Dedifferentiated amniotic fluid mesenchymal stem cell (primary cell): ENCODE data around the gene TRIM47.

Source experiments
- DNase-seq: peaks from one replicate; pipeline ENCODE4 v3.0.0-alpha.2; 2016; ENCODE audit errors: extremely low spot score

TRIM47 gene

GRCh38 chr17:75832164-75832651 is 46.2 kb downstream of the TRIM47 start:
- DNase-seq, result no peak

DNA sequence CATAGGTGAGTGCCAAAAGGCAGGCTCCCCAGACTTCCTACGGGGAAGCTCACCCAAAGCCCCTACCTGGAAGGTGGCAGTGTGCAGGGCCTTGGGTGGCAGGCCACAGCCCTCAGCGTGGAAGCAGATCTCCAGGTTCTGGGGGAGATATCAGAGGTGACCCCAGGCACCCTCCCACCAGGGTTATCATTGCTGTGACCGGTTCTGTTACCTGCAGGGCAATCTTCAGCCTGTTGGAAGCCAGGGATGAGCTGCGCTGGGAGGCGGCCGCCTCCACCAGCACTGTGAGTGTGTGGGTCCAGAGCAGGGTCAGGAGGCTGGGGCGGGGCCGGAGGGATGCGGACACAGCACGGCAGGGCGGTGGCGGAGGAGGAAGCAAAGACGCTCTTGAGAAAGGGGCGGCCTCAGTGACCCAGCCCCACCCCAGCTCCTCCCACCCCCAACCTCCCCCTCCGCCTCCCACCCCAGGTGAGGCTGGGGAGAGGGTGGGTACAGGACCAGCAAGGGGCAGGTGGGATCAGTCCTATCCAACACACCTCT is 47.3 kb downstream of the TRIM47 start:
- DNase-seq, result no peak

DNA sequence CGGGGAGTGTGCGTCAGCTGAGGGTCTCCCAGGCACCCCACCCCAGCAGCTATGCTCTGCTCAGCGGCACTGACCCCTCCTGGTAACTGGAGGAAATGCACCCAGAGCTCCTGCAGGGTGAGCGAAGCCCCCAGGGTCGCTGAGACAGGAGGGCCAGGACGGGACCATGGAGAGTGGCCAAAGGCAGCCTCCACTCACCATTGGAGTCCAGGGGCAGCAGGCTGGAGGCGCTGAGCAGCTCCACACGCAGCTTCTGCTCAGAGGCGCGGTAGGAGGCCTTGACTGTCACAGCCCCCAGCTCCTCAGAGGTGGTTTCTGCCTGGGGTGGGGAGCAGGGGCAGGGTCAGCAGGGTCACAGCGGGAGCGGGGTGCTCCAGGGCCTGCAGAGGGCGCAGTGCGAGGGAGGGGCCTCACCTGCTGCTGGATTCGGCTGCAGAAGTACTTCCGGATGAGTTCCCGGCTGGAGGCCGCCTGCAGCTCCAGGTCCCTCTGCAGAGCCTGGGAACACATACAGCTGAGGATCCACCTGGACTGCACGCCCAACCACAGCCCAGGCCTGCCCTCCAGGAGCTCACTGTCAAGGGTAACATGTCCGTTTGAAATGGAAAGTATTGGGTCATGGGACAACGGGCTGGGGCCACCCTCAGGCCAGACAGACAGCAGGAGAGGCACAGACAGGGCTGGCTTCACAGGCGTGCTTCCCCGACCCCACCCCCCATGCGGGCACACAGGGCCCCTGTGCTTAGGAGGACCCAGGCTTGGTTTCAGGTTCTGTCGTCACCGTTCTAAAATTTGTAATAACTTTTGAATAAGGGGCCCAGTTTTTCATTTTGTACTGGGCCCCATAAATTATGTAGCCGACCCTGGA is 48.0 kb downstream of the TRIM47 start:
- no peak for DNase-seq

DNA sequence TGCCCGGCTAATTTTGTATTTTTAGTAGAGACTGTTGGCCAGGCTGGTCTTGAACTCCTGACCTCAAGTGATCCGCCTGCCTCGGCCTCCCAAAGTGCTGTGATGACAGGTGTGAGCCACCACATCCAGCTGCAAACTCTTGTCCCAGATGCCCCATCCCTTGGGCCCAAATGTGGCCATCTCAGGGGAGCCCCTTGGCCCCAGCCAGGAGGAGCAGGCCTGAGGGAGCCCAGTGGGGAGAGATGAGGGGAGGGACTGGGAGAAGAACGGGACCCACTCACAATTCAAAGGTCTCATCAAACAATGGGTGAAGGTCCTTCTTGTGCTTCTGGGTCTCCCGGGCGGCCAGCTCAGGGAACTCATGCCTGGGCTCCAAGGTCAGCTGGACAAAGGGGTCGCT is 48.6 kb downstream of the TRIM47 start:
- DNase-seq, result no peak

DNA sequence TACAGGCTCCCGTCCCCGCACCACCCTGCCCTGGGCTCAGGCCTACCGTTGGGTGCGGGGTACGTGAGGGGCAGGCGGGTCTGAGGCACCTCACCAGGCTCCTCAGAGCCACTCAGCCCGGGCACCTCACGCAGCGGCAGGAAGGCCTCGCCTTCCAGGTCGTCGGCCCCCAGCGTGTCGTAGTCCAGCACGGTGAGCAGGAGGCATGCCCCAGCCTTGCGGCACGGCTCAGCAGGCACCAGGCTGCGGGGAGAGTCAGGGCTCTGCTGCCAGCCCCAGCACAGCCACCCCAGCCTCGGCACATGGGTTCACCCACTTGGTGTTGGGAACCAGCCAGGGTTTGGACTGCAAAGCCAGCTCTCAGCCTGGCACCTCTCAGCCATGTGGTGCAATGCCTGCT is 49.6 kb downstream of the TRIM47 start:
- DNase-seq, result no peak

- no peak for DNase-seq
Measured at GRCh38 chr17:75828076-75828400, 50.3 kb downstream of the TRIM47 start.

- no peak for DNase-seq
Measured at GRCh38 chr17:75827308-75828075, 50.9 kb downstream of the TRIM47 start.

DNA sequence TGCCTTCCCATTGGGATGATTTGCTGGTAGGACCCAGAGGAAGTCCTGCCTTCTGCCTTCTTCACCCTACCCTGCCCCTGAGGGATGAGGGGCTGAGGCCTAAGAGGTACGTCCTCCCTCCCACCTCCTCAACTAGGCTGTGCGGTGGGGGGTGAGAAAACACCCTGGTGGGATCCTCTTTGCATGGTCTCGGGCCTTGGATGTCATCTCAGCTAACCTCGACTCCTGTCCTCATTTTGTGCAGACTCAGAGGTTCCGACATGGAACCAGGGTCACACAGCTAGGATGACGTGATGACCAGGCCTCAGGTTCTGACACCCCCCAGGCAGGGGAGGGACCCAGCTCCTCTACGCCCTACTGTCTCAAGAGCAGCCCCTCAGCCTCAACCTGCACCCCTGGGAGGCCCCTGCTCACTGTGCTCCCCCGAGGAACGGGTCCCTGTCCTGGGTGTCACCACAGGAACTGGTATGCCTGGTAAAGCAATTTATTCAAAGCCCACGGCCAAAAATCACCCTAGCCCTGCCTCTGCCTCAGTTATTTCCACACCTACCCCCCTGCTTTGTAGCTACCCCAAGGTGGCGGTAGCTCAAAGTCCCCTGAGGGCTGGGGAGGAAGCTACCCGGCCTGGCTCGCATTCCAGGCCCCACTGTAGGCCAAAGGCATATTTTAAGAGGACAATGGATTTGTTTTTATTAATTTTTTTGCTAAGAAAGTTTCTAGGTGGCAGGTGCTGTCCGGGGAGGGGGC is 51.6 kb downstream of the TRIM47 start:
- DNase-seq, result no peak

DNA sequence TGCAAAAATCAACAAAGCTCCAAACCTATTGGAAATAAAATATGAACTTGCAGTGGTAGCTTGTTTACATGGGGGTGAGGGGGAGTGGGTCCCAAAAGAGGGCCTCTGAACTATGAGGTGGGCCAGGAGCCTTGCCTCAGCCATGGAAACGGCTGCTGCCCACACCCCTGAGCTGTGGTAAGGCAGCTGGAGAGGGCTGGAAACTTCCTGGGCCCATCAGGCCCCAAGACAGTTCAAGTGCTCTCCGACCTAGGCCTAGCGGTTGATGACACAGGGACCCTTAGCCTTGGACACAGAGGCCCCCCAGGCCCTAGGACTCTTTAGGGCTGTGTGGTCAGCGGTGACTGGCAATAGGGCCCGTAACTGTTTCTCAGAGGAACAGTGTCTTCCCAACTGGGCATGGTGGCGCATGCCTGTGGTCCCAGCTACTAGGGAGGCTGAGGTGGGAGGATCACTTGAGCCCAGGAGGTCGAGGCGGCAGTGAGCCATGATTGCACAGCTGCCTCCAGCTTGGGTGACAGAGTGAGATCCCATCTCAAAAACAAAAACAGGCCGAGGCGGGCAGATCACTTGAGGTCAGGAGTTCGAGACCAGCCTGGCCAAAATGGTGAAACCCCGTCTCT is 52.5 kb downstream of the TRIM47 start:
- DNase-seq, result no peak

DNA sequence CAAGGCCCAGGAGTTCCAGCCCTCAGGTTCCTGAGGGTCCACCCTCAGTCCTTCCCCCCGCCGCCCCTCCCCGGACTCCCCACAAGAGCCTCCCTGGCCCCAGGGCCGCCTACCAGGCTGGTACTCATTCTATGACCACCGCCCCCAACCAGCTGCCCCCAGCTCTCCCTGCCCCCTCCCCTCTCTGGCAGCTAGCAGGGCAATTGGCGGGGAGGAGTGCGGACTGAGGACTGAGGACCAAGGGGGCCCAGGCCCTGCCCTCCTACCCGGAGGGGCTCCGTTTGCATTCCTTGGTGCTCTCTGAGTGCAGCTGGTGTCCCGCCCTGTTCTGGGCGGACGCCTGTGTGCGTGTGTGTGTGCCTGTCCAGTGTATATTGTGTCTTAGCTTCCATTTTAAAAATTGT is 53.2 kb downstream of the TRIM47 start:
- no peak for DNase-seq

DNA sequence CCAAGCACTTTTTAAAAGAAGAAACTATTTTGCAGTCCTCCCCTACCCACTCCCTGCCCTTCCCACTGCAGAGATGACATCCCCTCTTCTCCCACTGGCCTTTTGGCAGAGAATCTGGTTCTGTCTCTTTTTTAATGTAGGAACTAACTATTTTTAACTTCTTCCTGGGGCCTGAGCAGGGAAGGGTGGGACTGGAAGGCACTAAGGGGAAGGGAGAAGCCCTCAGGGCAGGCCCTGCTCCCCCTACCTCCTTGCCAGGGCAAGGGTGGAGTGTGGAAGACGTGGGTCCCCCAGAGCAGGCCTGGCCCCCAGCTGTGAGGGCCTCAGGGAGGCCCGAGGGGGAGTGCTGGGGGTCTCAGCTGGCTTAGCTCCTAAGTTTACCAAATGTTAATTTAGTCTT is 53.7 kb downstream of the TRIM47 start:
- DNase-seq, result no peak
